ENCODE data around the gene PAM.
"Not testable (repeated sequence)": the region's sequence is repeated elsewhere in the genome, so short reads cannot be mapped to it uniquely, and the experiment has no call there.

Gene PAM

GRCh38 chr5:102754767-102755431 lies at the start of gene PAM:
TSS of gene PAM (plus strand) at chr5:102755305. CDS start at chr5:102866196, 110,891 bp downstream.
- peak; percentile 92 for DNase-seq

GRCh38 chr5:102711525-102712385 lies 43.4 kb upstream of the PAM start:
- no peak for DNase-seq

- DNase-seq = no peak
Measured at GRCh38 chr5:102713278-102713677, 41.8 kb upstream of the PAM start.

- DNase-seq = no peak
Measured at GRCh38 chr5:102713682-102714231, 41.3 kb upstream of the PAM start.

- DNase-seq = no peak
Measured at GRCh38 chr5:102715082-102715807, 39.9 kb upstream of the PAM start.

GRCh38 chr5:102716017-102716416 lies 39.1 kb upstream of the PAM start:
- no peak for DNase-seq

- DNase-seq = no peak
Measured at GRCh38 chr5:102718819-102719218, 36.3 kb upstream of the PAM start.

GRCh38 chr5:102719886-102720285 lies 35.2 kb upstream of the PAM start:
- no peak for DNase-seq

GRCh38 chr5:102720969-102721368 lies 34.1 kb upstream of the PAM start:
- DNase-seq = no peak

GRCh38 chr5:102722931-102723330 lies 32.2 kb upstream of the PAM start:
- no peak for DNase-seq

- DNase-seq = no peak
Measured at GRCh38 chr5:102731693-102732092, 23.4 kb upstream of the PAM start.

- no peak for DNase-seq
Measured at GRCh38 chr5:102733534-102733933, 21.6 kb upstream of the PAM start.

GRCh38 chr5:102737161-102737560 lies 17.9 kb upstream of the PAM start:
- no peak for DNase-seq

- no peak for DNase-seq
Measured at GRCh38 chr5:102737805-102738469, 17.2 kb upstream of the PAM start.

GRCh38 chr5:102740515-102740914 lies 14.6 kb upstream of the PAM start:
- DNase-seq = no peak

GRCh38 chr5:102742215-102742614 lies 12.9 kb upstream of the PAM start:
- no peak for DNase-seq

GRCh38 chr5:102743900-102744299 lies 11.2 kb upstream of the PAM start:
- DNase-seq = no peak

- DNase-seq = no peak
Measured at GRCh38 chr5:102747386-102748166, 7.5 kb upstream of the PAM start.

GRCh38 chr5:102749416-102750030 lies 5.6 kb upstream of the PAM start:
- DNase-seq = no peak

- no peak for DNase-seq
Measured at GRCh38 chr5:102750151-102750834, 4.8 kb upstream of the PAM start.

GRCh38 chr5:102751903-102752376 lies 3.2 kb upstream of the PAM start:
- DNase-seq = not testable (repeated sequence)

Measured in islet precursor cell (in vitro differentiated cells).